Kidney (tissue), 14 donors: ENCODE data around the gene FBXO34. TPM values are rescaled to one million over a fixed set of nuclear protein-coding genes. Genes with fewer than 3 reads are reported as not detected.
A peak's percentile ranks its signal among the peaks of the same experiment; 100 is the strongest.

Source experiments
- DNase-seq, 5 donors: peaks; one replicate each; pipeline ENCODE4 v3.0.0-alpha.2; 2013 to 2020
- FAIRE-seq: peaks from 2 replicates; lab custom pipeline; 2012; peaks lifted over from hg19 to GRCh38; lab: Jason Lieb, UNC
- H3K27ac ChIP-seq, 2 donors: one replicate each; pipeline ENCODE4 v1.7.0; 2013; ENCODE audit warnings: low read depth in 2 of 2, low read length in 2 of 2, inconsistent platforms in 1 of 2
- H3K27me3 ChIP-seq: one replicate; pipeline ENCODE4 v1.7.1; 2013; ENCODE audit warnings: low read length, inconsistent platforms; ENCODE audit not compliant: control insufficient read depth, insufficient read depth
- H3K36me3 ChIP-seq, 3 donors: one replicate each; pipeline versions ENCODE4 v1.7.0 to v1.7.1; 2013; ENCODE audit warnings: low read length in 3 of 3, control low read depth in 1 of 3, inconsistent platforms in 1 of 3; ENCODE audit not compliant: insufficient read depth in 3 of 3, control insufficient read depth in 2 of 3
- H3K4me1 ChIP-seq, 3 donors: one replicate each; pipeline versions ENCODE4 v1.7.0 to v1.7.1; 2013; ENCODE audit warnings: low read length in 3 of 3, inconsistent platforms in 1 of 3, low read depth in 1 of 3; ENCODE audit not compliant: control insufficient read depth in 2 of 3, insufficient read depth in 2 of 3
- H3K4me3 ChIP-seq, 3 donors: one replicate each; pipeline versions ENCODE4 v1.7.0 to v1.8.1; 2013; ENCODE audit warnings: low read length in 3 of 3, control low read depth in 1 of 3, inconsistent platforms in 1 of 3
- H3K9ac ChIP-seq, 3 donors: one replicate each; pipeline versions ENCODE4 v1.7.0 to v1.7.1; 2013; ENCODE audit warnings: low read length in 3 of 3, control low read depth in 1 of 3, inconsistent platforms in 1 of 3
- H3K9me3 ChIP-seq, 3 donors: one replicate each; pipeline versions ENCODE4 v1.7.0 to v1.7.1; 2013; ENCODE audit warnings: low read length in 3 of 3, control low read depth in 1 of 3, inconsistent platforms in 1 of 3; ENCODE audit not compliant: control insufficient read depth in 2 of 3, insufficient read depth in 1 of 3
- CTCF ChIP-seq: IDR thresholded peaks from 3 replicates; pipeline ENCODE4 v1.5.1; 2012; ENCODE audit warnings: mild to moderate bottlenecking, moderate library complexity, borderline replicate concordance; ENCODE audit not compliant: insufficient read depth; ENCODE audit errors: extremely low read depth
- intact Hi-C: fragments of 100-400 bp; cut with DNase I; formaldehyde crosslinking; loops from one replicate; pipeline ENCODE4 v1.11.1; 2022
- polyA plus RNA-seq: library from polyadenylated mRNA; stranded (reverse); fragments of 350-450 nt; fragmentation: Illumina TruSeq; extraction: RNeasy Lipid Tissue Mini Kit (QIAGEN cat#74804); gene quantifications from one replicate; pipeline ENCODE4 v1.2.3, GENCODE V29; 2014; ENCODE audit warnings: low read depth, low replicate concordance; ENCODE audit not compliant: insufficient read depth
- total RNA-seq: library from RNA; stranded (reverse); fragmentation: NEBNext Ultra II Directional; extraction: Animal tissue kit (Norgen Biotek cat#: 25700); gene quantifications from one replicate; pipeline ENCODE4 v1.2.1, GENCODE V29; 2021
- donor health status: control.
- donor health status: control.
- donor health status: control.
- donor health status: control.
- donor health status: control.
- donor health status: DM: yes; HTN: yes; CAD: no.
- donor health status: Normal renal cell carcinoma (clear cell type).

Gene FBXO34
- total and polyA plus RNA-seq, 2 donors from 2014 or later, result 12.8 to 38.5 TPM

DNA sequence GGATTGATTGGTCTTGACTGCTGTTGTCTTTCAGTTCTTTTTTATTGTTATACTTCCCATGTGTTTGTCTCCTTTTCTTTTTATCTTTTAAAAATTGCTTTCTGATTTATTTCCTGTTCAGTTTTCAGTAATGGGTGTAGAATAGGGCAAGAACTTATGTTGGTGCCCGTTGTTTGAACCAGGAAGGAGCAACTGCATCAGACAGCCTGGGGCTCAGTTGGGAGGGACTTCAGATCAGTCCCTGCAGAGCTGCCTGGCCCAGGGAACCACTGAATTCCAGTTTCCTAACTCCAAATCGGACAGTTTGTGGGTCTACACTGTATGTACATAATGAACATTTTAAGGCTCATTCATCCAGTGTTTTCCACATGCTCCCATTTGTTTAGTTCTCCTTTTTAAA, 64.9 kb downstream of the FBXO34 start:
- H3K9me3 ChIP-seq, result no peaks in the 10 kb centered on the region
- intact Hi-C loops, result no loop called here
- H3K4me3 ChIP-seq, result no peak overlapping the region
- no peak for FAIRE-seq
- H3K27ac ChIP-seq, result no peak overlapping the region
- H3K9ac ChIP-seq, result peak overlapping the region in 1 of 3 donors; percentile 16
- peak in 3 of 5 donors; percentile 32 to 73 (median 71) for DNase-seq
- H3K4me1 ChIP-seq, result peaks cover 10 to 41% (median 13%) of the 10 kb centered on the region in 3 donors
- H3K27me3 ChIP-seq, result no peaks in the 10 kb centered on the region
- no peaks in the 10 kb centered on the region for H3K36me3 ChIP-seq
- TF ChIP-seq CTCF, result no peak

- FAIRE-seq (no peak), DNase-seq (no peak)
- H3K9me3 ChIP-seq, result no peaks in the 10 kb centered on the region
- H3K27me3 ChIP-seq, result no peaks in the 10 kb centered on the region
- no peak overlapping the region for H3K4me3 ChIP-seq
- peaks cover 10 to 41% (median 13%) of the 10 kb centered on the region in 3 donors for H3K4me1 ChIP-seq
- intact Hi-C loops, result no loop called here
- no peak overlapping the region for H3K27ac ChIP-seq
- peak overlapping the region in 1 of 3 donors; percentile 16 for H3K9ac ChIP-seq
- H3K36me3 ChIP-seq, result no peaks in the 10 kb centered on the region
- TF ChIP-seq CTCF, result no peak
Measured at GRCh38 chr14:55336691-55337090, 65.5 kb downstream of the FBXO34 start.

GRCh38 chr14:55339770-55340169, 68.5 kb downstream of the FBXO34 start:
- TF ChIP-seq CTCF, result no peak
- Histone ChIP-seq H3K9ac (no peak overlapping the region), H3K4me1 (peaks cover 4 to 22% (median 4%) of the 10 kb centered on the region in 3 donors), H3K27me3 (no peaks in the 10 kb centered on the region), H3K4me3 (no peak overlapping the region), H3K27ac (no peak overlapping the region), H3K9me3 (no peaks in the 10 kb centered on the region), H3K36me3 (no peaks in the 10 kb centered on the region)
- FAIRE-seq (no peak), DNase-seq (peak in 1 of 5 donors; percentile 25)
- intact Hi-C loops, result no loop called here

DNA sequence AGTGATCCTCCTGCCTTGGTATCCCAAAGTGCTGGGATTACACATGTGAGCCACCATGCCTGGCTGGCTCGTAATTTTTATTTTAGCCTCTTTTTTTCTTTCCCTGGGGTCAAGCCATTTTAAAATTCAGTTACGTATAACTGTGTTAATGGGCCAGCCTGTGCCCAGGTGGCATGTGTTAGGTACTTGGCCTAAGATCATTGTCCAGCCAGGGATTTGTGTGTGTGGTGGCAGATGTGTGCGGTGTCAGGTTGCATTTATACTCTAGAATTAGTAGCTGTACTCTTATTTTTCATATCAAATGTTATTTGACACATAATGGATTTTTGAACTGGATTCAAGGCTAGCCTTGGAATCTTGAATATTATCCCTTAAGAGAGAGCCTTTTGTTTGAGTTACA, 69.3 kb downstream of the FBXO34 start:
- no peak for DNase-seq
- no peaks in the 10 kb centered on the region for H3K36me3 ChIP-seq
- no peak for FAIRE-seq
- no peak overlapping the region for H3K27ac ChIP-seq
- no peaks in the 10 kb centered on the region for H3K9me3 ChIP-seq
- H3K4me3 ChIP-seq, result no peak overlapping the region
- intact Hi-C loops, result no loop called here
- H3K9ac ChIP-seq, result no peak overlapping the region
- TF ChIP-seq CTCF, result no peak
- peaks cover 0 to 17% (median 0%) of the 10 kb centered on the region in 3 donors for H3K4me1 ChIP-seq
- no peaks in the 10 kb centered on the region for H3K27me3 ChIP-seq
